ENCODE data around the gene CARD19. TPM values are rescaled to one million over a fixed set of nuclear protein-coding genes. Genes with fewer than 3 reads are reported as not detected.

CARD19 gene
- total and polyA plus RNA-seq, 2 of the 8 experiments (the other 6 are each of a cell fraction or from before 2014, with no cell fraction given), result 21.2 to 112 TPM

GRCh38 chr9:93137362-93137761 lies 41.3 kb downstream of the CARD19 start:
- no peak overlapping the region for H3K23ac ChIP-seq (ENCODE audit: insufficient read length)
- H2AFZ ChIP-seq (ENCODE audit: low read length), result no peak overlapping the region
- no peak overlapping the region for H3K4me3 ChIP-seq (ENCODE audit: extremely low read depth in 1 of 4, insufficient read depth in 2 of 4, low read depth in 3 of 4, low read length in 4 of 4)
- peaks cover 16% of the 10 kb centered on the region; the same call in 1 of the 2 replicates for H3K23me2 ChIP-seq (ENCODE audit: low read depth, low read length)
- H3K56ac ChIP-seq (replicated peaks; ENCODE audit: insufficient read length, low read depth, low read length), result no peak overlapping the region
- no peaks in the 10 kb centered on the region; a peak in 1 of 4 replicates for H3K79me2 ChIP-seq (ENCODE audit: control insufficient read depth in 1 of 2, insufficient read depth in 2 of 2, low read length in 2 of 2)
- no peak overlapping the region for H2BK120ac ChIP-seq (replicated peaks; ENCODE audit: low read depth, low read length)
- no peak overlapping the region for H2BK5ac ChIP-seq (ENCODE audit: low read depth, low read length)
- H2BK12ac ChIP-seq (ENCODE audit: low read depth, low read length), result peak overlapping the region; percentile 43; the same call in 1 of the 2 replicates
- H3K27ac ChIP-seq (ENCODE audit: low read depth, low read length), result no peak overlapping the region
- no peak overlapping the region for H4K8ac ChIP-seq (ENCODE audit: extremely low read depth, insufficient read depth, low read length)
- FAIRE-seq (no peak), DNase-seq (ENCODE audit: low read depth in 1 of 2, low spot score in 2 of 2) (no peak)
- no peak overlapping the region for H2BK15ac ChIP-seq (ENCODE audit: low read length)
- H4K5ac ChIP-seq (ENCODE audit: insufficient read length, low read depth, low read length), result no peak overlapping the region
- ChIA-PET CTCF (ENCODE audit: partially characterized antibody) (interaction anchor here (0.9 to 2.0 kb wide), 7 partner anchors 13 to 184 kb away, joined by 3 to 7 read pairs (median 3); no protein-coding TSS in a partner anchor), POLR2A (ENCODE audit: partially characterized antibody) (no interaction called here)
- H3K9me3 ChIP-seq (ENCODE audit: insufficient read depth in 2 of 2, low read depth in 1 of 2, low read length in 1 of 2), result no peaks in the 10 kb centered on the region
- no peak overlapping the region for H3K9ac ChIP-seq (replicated peaks in 1 of 4; ENCODE audit: extremely low read depth in 1 of 4, low read depth in 3 of 4, low read length in 3 of 4)
- no peak overlapping the region for H3K14ac ChIP-seq (ENCODE audit: insufficient read length)
- H2BK20ac ChIP-seq (ENCODE audit: low read length), result no peak overlapping the region
- H3K27me3 ChIP-seq (replicated peaks in 1 of 4; ENCODE audit: control insufficient read depth in 3 of 4, extremely low read depth in 1 of 4, insufficient read depth in 3 of 4, low read length in 3 of 4), result peaks cover 0 to 13% (median 10%) of the 10 kb centered on the region in 4 experiments; a peak in 5 of 7 replicates
- H3K79me1 ChIP-seq (ENCODE audit: low read depth, low read length), result no peaks in the 10 kb centered on the region; the same call in 1 of the 2 replicates
- H4K20me1 ChIP-seq (replicated peaks in 1 of 2; ENCODE audit: control insufficient read depth in 1 of 2, insufficient read depth in 2 of 2, low read length in 2 of 2), result peaks cover 0 to 2% of the 10 kb centered on the region in 2 experiments
- no peaks in the 10 kb centered on the region for H3K36me3 ChIP-seq (ENCODE audit: control insufficient read depth in 2 of 4, insufficient read depth in 4 of 4, low read length in 3 of 4)
- peak overlapping the region; percentile 13 for H4K91ac ChIP-seq (replicated peaks; ENCODE audit: insufficient read length, low read length)
- H2AK5ac ChIP-seq (ENCODE audit: low read depth, low read length), result no peak overlapping the region
- 91% methylated on average over 11 of the region's 11 CpGs; no CpG with 5 or more reads in 1 of the 2 experiments for WGBS, 2 experiments (ENCODE audit: extremely low coverage in 1 of 2, insufficient coverage in 1 of 2, insufficient read length in 1 of 2, insufficient replicate concordance in 2 of 2, low coverage in 1 of 2, low lambda C conversion rate in 2 of 2, missing lambda C conversion rate in 1 of 2)
- no peak overlapping the region for H3K4me2 ChIP-seq (ENCODE audit: insufficient read depth in 1 of 2, low read depth in 2 of 2, low read length in 2 of 2)
- no peak overlapping the region for H3K18ac ChIP-seq (ENCODE audit: extremely low read depth, low read length)
- H3K4ac ChIP-seq (replicated peaks; ENCODE audit: insufficient read length, low read depth, low read length), result no peak overlapping the region
- no peak for TF ChIP-seq SRF (IDR thresholded peaks at IDR 0.05; ENCODE audit: low read depth, low read length)
- no peak for TF ChIP-seq TAF7 (optimal IDR thresholded peaks at IDR 0.05; ENCODE audit: borderline replicate concordance, low read depth, low read length)
- H3K4me1 ChIP-seq (replicated peaks in 1 of 4; ENCODE audit: control insufficient read depth in 3 of 4, insufficient read depth in 4 of 4, low read length in 3 of 4), result peaks cover 0 to 20% (median 14%) of the 10 kb centered on the region in 4 experiments; a peak in 6 of 7 replicates

Data from H1 (cell line).